ENCODE measurements around the gene TM2D1. TPM values are rescaled to one million over a fixed set of nuclear protein-coding genes. Genes with fewer than 3 reads are reported as not detected.

TM2D1 gene
- total RNA-seq, 1 experiment from 2014 or later = 22.7 TPM

DNA sequence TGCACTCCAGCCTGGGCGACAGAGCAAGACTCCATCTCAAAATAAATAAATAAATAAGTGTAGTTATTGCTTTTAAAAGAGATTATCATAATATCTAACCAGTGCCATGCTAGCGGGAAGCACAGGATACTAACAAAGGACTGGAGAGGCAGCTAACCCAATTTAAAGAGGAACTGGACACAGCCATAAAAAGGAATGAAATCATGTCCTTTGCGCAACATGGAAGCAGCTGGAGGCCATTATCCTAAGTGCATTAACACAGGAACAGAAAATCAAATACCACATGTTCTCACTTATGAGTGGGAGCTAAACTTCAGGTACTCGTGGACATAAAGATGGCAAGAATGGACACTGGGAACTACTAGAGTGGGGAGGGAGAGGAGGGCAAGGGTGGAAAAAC lies 54.9 kb downstream of the TM2D1 start:
- Histone ChIP-seq H3K4me1 (ENCODE audit: control insufficient read depth in 1 of 2, insufficient read depth in 2 of 2, low read length in 2 of 2) (no peaks in the 10 kb centered on the region), H2AFZ (ENCODE audit: low read depth, low read length, poor library complexity, severe bottlenecking) (no peak overlapping the region), H3K27me3 (ENCODE audit: insufficient read depth, low read length) (no peaks in the 10 kb centered on the region), H3K4me2 (ENCODE audit: low read length) (no peak overlapping the region), H3K27ac (ENCODE audit: low read depth, low read length) (no peak overlapping the region), H3K79me2 (ENCODE audit: insufficient read depth, low read length) (no peaks in the 10 kb centered on the region), H3K9me2 (ENCODE audit: insufficient read depth) (no peaks in the 10 kb centered on the region), H3K36me3 (ENCODE audit: control insufficient read depth in 1 of 2, insufficient read depth in 2 of 2, low read length in 2 of 2) (no peaks in the 10 kb centered on the region), H4K20me1 (ENCODE audit: insufficient read depth) (no peaks in the 10 kb centered on the region), H3K9me3 (ENCODE audit: control insufficient read depth in 1 of 2, insufficient read depth in 1 of 2, low read depth in 1 of 2, low read length in 2 of 2) (no peaks in the 10 kb centered on the region), H3K4me3 (replicated peaks in 1 of 2; ENCODE audit: low read depth in 1 of 2, low read length in 2 of 2) (no peak overlapping the region), H3K9ac (ENCODE audit: low read length) (no peak overlapping the region)
- ChIA-PET RAD21 (ENCODE audit: low non-redundant PET in 1 of 2, low total read pairs in 2 of 2, uncharacterized antibody in 2 of 2, unreplicated experiment in 2 of 2) (no interaction called here), POLR2A (no interaction called here), CTCF (no interaction called here)
- BruUV-seq (replicated peaks) = no TSS peak
- DNase-seq (ENCODE audit: low read depth, low spot score) (no peak), ATAC-seq (no peak)
- intact Hi-C loops (cut with micrococcal nuclease) = no loop called here
- TF ChIP-seq ZFX (IDR thresholded peaks at IDR 0.05) = no peak
- no peak for TF ChIP-seq TCF7L2 (IDR thresholded peaks at IDR 0.05; ENCODE audit: borderline replicate concordance, extremely low read depth, insufficient read depth, insufficient read length)
- TF ChIP-seq SP1 (IDR thresholded peaks at IDR 0.05; ENCODE audit: low read depth) = no peak
- no peak for TF ChIP-seq SIN3A (IDR thresholded peaks at IDR 0.05; ENCODE audit: low read depth)
- TF ChIP-seq, protein P1, sequence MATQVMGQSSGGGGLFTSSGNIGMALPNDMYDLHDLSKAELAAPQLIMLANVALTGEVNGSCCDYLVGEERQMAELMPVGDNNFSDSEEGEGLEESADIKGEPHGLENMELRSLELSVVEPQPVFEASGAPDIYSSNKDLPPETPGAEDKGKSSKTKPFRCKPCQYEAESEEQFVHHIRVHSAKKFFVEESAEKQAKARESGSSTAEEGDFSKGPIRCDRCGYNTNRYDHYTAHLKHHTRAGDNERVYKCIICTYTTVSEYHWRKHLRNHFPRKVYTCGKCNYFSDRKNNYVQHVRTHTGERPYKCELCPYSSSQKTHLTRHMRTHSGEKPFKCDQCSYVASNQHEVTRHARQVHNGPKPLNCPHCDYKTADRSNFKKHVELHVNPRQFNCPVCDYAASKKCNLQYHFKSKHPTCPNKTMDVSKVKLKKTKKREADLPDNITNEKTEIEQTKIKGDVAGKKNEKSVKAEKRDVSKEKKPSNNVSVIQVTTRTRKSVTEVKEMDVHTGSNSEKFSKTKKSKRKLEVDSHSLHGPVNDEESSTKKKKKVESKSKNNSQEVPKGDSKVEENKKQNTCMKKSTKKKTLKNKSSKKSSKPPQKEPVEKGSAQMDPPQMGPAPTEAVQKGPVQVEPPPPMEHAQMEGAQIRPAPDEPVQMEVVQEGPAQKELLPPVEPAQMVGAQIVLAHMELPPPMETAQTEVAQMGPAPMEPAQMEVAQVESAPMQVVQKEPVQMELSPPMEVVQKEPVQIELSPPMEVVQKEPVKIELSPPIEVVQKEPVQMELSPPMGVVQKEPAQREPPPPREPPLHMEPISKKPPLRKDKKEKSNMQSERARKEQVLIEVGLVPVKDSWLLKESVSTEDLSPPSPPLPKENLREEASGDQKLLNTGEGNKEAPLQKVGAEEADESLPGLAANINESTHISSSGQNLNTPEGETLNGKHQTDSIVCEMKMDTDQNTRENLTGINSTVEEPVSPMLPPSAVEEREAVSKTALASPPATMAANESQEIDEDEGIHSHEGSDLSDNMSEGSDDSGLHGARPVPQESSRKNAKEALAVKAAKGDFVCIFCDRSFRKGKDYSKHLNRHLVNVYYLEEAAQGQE (IDR thresholded peaks at IDR 0.05; ENCODE audit: low read depth) = no peak
- TF ChIP-seq EZH2 (IDR thresholded peaks at IDR 0.05) = no peak
- no peak for TF ChIP-seq RAD21 (IDR thresholded peaks at IDR 0.05; ENCODE audit: low read depth)
- no peak for TF ChIP-seq FOSL1 (IDR thresholded peaks at IDR 0.05; ENCODE audit: low read depth)
- TF ChIP-seq, protein P2, sequence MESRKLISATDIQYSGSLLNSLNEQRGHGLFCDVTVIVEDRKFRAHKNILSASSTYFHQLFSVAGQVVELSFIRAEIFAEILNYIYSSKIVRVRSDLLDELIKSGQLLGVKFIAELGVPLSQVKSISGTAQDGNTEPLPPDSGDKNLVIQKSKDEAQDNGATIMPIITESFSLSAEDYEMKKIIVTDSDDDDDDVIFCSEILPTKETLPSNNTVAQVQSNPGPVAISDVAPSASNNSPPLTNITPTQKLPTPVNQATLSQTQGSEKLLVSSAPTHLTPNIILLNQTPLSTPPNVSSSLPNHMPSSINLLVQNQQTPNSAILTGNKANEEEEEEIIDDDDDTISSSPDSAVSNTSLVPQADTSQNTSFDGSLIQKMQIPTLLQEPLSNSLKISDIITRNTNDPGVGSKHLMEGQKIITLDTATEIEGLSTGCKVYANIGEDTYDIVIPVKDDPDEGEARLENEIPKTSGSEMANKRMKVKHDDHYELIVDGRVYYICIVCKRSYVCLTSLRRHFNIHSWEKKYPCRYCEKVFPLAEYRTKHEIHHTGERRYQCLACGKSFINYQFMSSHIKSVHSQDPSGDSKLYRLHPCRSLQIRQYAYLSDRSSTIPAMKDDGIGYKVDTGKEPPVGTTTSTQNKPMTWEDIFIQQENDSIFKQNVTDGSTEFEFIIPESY (IDR thresholded peaks at IDR 0.05; ENCODE audit: extremely low read depth, insufficient replicate concordance, low read length) = no peak
- no peak for TF ChIP-seq CBX3 (IDR thresholded peaks at IDR 0.05; ENCODE audit: low read depth)
- TF ChIP-seq, protein P3, sequence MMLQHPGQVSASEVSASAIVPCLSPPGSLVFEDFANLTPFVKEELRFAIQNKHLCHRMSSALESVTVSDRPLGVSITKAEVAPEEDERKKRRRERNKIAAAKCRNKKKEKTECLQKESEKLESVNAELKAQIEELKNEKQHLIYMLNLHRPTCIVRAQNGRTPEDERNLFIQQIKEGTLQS (IDR thresholded peaks at IDR 0.05) = no peak
- TF ChIP-seq, protein P4, sequence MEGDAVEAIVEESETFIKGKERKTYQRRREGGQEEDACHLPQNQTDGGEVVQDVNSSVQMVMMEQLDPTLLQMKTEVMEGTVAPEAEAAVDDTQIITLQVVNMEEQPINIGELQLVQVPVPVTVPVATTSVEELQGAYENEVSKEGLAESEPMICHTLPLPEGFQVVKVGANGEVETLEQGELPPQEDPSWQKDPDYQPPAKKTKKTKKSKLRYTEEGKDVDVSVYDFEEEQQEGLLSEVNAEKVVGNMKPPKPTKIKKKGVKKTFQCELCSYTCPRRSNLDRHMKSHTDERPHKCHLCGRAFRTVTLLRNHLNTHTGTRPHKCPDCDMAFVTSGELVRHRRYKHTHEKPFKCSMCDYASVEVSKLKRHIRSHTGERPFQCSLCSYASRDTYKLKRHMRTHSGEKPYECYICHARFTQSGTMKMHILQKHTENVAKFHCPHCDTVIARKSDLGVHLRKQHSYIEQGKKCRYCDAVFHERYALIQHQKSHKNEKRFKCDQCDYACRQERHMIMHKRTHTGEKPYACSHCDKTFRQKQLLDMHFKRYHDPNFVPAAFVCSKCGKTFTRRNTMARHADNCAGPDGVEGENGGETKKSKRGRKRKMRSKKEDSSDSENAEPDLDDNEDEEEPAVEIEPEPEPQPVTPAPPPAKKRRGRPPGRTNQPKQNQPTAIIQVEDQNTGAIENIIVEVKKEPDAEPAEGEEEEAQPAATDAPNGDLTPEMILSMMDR (IDR thresholded peaks at IDR 0.05 in 2 of 3, conservative IDR thresholded peaks at IDR 0.05 in 1 of 3; ENCODE audit: borderline replicate concordance in 1 of 3, insufficient read depth in 1 of 3, low read depth in 2 of 3, low read length in 2 of 3) = no peak
- TF ChIP-seq YY1 (IDR thresholded peaks at IDR 0.05; ENCODE audit: extremely low read depth, insufficient replicate concordance, low read depth, low read length) = no peak

Measured in HCT116 (cell line).